ENCODE results near the gene PLA2G2A.

DNA sequence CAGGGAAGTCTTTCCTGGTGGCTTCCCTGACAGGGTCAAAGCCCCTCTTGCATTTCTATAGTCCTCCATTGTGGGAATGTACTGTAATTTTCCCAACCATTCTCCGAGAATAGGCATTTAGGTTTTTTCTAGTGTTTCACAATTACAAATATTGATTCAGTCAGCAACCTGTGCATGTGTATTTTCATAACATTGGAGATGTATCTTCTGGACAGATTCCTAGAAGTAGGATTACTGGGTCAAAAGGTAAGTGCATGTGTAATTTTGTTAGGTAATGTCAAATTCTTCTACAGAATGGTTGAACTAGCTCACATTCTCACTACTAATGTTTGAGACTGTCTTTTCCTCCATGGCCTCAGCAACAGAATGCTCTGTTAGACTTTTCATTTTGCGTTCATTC lies 8.3 kb upstream of the PLA2G2A start:
- TF ChIP-seq GATA2 (IDR thresholded peaks at IDR 0.05; ENCODE audit: low read depth, low read length) (no peak), GATA3 (IDR thresholded peaks at IDR 0.05; ENCODE audit: low read depth, low read length) (no peak)

Data from SH-SY5Y (cell line).